Neural progenitor cell (in vitro differentiated cells): ENCODE data around the gene ARHGAP33. TPM values are rescaled to one million over a fixed set of nuclear protein-coding genes. Genes with fewer than 3 reads are reported as not detected.

Experiments used
- DNase-seq: peaks from one replicate; pipeline ENCODE4 v3.0.0-alpha.2; 2016; ENCODE audit warnings: low spot score
- H2AFZ ChIP-seq: fragments of 200-600 bp; sonication (generic); replicated peaks from 2 replicates; pipeline ENCODE4 v1.6.1; 2016; ENCODE audit warnings: antibody characterized with exemption
- H3F3A ChIP-seq: fragments of 200-600 bp; sonication (generic); 2 replicates; pipeline ENCODE4 v1.6.1; 2016; ENCODE audit warnings: antibody characterized with exemption, low read depth
- H3K27ac ChIP-seq: fragments of 200-600 bp; sonication (generic); 2 replicates; pipeline ENCODE4 v1.5.1; 2016; ENCODE audit warnings: mild to moderate bottlenecking
- H3K27me3 ChIP-seq: fragments of 200-600 bp; sonication (generic); 2 replicates; pipeline ENCODE4 v1.6.1; 2016; ENCODE audit warnings: mild to moderate bottlenecking, moderate library complexity
- H3K36me3 ChIP-seq: fragments of 200-600 bp; sonication (generic); 2 replicates; pipeline ENCODE4 v1.5.1; 2016
- H3K4me1 ChIP-seq: fragments of 200-600 bp; sonication (generic); 2 replicates; pipeline ENCODE4 v1.6.1; 2016; ENCODE audit warnings: mixed run types
- H3K4me2 ChIP-seq: fragments of 200-600 bp; sonication (generic); 2 replicates; pipeline ENCODE4 v1.6.1; 2016
- H3K4me3 ChIP-seq: fragments of 200-600 bp; sonication (generic); 2 replicates; pipeline ENCODE4 v1.5.1; 2016
- H3K79me2 ChIP-seq: fragments of 200-600 bp; sonication (generic); 2 replicates; pipeline ENCODE4 v1.6.1; 2016; ENCODE audit warnings: low read depth
- H3K9ac ChIP-seq: fragments of 200-600 bp; sonication (generic); 2 replicates; pipeline ENCODE4 v1.6.1; 2016
- H3K9me3 ChIP-seq: fragments of 200-600 bp; sonication (generic); 2 replicates; pipeline ENCODE4 v1.5.1; 2016; ENCODE audit warnings: low read depth
- H4K20me1 ChIP-seq: fragments of 200-600 bp; sonication (generic); 2 replicates; pipeline ENCODE4 v1.6.1; 2016; ENCODE audit warnings: low read depth
- H3K27ac Mint-ChIP-seq: 3 replicates; pipeline ENCODE4 v1.8.0; 2021; ENCODE audit warnings: mixed read lengths
- H3K27me3 Mint-ChIP-seq: 2 replicates; pipeline ENCODE4 v1.8.0; 2022; ENCODE audit warnings: low read depth, mild to moderate bottlenecking, inconsistent platforms, moderate library complexity, mixed read lengths; ENCODE audit not compliant: insufficient read depth
- H3K36me3 Mint-ChIP-seq: 3 replicates; pipeline ENCODE4 v1.8.0; 2021; ENCODE audit warnings: mixed read lengths
- H3K4me1 Mint-ChIP-seq: 3 replicates; pipeline ENCODE4 v1.8.0; 2021; ENCODE audit warnings: mixed read lengths
- H3K4me3 Mint-ChIP-seq: 3 replicates; pipeline ENCODE4 v1.8.0; 2021; ENCODE audit warnings: mild to moderate bottlenecking, moderate library complexity, mixed read lengths
- H3K9me3 Mint-ChIP-seq: 3 replicates; pipeline ENCODE4 v1.8.0; 2020; ENCODE audit warnings: mixed read lengths
- CTCF ChIP-seq: fragments of 200-600 bp; sonication (generic); IDR thresholded peaks from 2 replicates; pipeline ENCODE4 v1.5.1; 2017; ENCODE audit warnings: antibody characterized with exemption, mild to moderate bottlenecking
- EZH2 ChIP-seq: fragments of 200-600 bp; sonication (generic); IDR thresholded peaks from 2 replicates; pipeline ENCODE4 v1.6.1; 2017; ENCODE audit warnings: antibody characterized with exemption, mild to moderate bottlenecking, moderate library complexity
- EZH2phosphoT487 ChIP-seq: fragments of 200-600 bp; sonication (generic); IDR thresholded peaks from 2 replicates; pipeline ENCODE4 v1.6.1; 2017; ENCODE audit warnings: antibody characterized with exemption
- total RNA-seq: library from RNA; depleted of rRNA; stranded (reverse); fragments of >200 nt; gene quantifications from 2 replicates; pipeline ENCODE4 v1.2.3, GENCODE V29; 2015; ENCODE audit warnings: low replicate concordance

Gene ARHGAP33
- total RNA-seq, 1 donor from 2014 or later: 6.5 TPM

GRCh38 chr19:35774274-35775045 lies 904 bp upstream of the ARHGAP33 start:
- peak; percentile 61 for DNase-seq
- Histone ChIP-seq H3K9me3 (no peaks in the 10 kb centered on the region), H3K27me3 (peaks cover 22% of the 10 kb centered on the region), H3K27ac (no peak overlapping the region), H3K9ac (no peak overlapping the region), H3F3A (peaks cover 21% of the 10 kb centered on the region), H2AFZ (no peak overlapping the region), H3K36me3 (no peaks in the 10 kb centered on the region), H3K4me1 (peaks cover 23% of the 10 kb centered on the region), H3K4me2 (peak overlapping the region; percentile 65), H4K20me1 (peaks cover 28% of the 10 kb centered on the region), H3K4me3 (peak overlapping the region; percentile 69), H3K79me2 (no peaks in the 10 kb centered on the region)
- Mint-ChIP-seq H3K27ac (no peak overlapping the region), H3K27me3 (peaks cover 7% of the 10 kb centered on the region), H3K9me3 (no peaks in the 10 kb centered on the region), H3K4me3 (peak overlapping the region; percentile 89), H3K36me3 (peaks cover 5% of the 10 kb centered on the region), H3K4me1 (peaks cover 24% of the 10 kb centered on the region)
- TF ChIP-seq CTCF (no peak), EZH2 (no peak), EZH2phosphoT487 (no peak)

DNA sequence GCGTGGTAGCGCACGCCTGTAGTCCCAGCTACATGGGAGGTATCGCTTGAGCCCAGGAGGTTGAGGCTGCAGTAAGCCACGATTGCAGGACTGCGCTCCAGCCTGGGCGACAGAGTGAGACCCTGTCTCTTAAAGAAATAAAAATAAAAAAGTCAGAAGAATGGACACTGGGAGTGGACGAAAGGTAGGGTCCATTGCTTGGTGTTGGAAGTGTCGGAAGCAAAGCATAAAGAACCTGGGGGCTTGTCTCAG lies 392 bp upstream of the ARHGAP33 start:
- Histone ChIP-seq H3K27me3 (peaks cover 22% of the 10 kb centered on the region), H3K9ac (no peak overlapping the region), H3K4me3 (peak overlapping the region; percentile 69), H3K9me3 (no peaks in the 10 kb centered on the region), H4K20me1 (peaks cover 28% of the 10 kb centered on the region), H2AFZ (no peak overlapping the region), H3K27ac (no peak overlapping the region), H3F3A (peaks cover 21% of the 10 kb centered on the region), H3K79me2 (no peaks in the 10 kb centered on the region), H3K4me1 (peaks cover 23% of the 10 kb centered on the region), H3K4me2 (peak overlapping the region; percentile 65), H3K36me3 (no peaks in the 10 kb centered on the region)
- peaks cover 7% of the 10 kb centered on the region for H3K27me3 Mint-ChIP-seq
- H3K36me3 Mint-ChIP-seq: peaks cover 5% of the 10 kb centered on the region
- H3K4me1 Mint-ChIP-seq: peaks cover 24% of the 10 kb centered on the region
- no peak for DNase-seq
- H3K27ac Mint-ChIP-seq: no peak overlapping the region
- TF ChIP-seq CTCF (no peak), EZH2phosphoT487 (no peak), EZH2 (no peak)
- H3K9me3 Mint-ChIP-seq: no peaks in the 10 kb centered on the region
- peak overlapping the region; percentile 89 for H3K4me3 Mint-ChIP-seq

- Histone ChIP-seq H3K4me1 (peaks cover 23% of the 10 kb centered on the region), H3F3A (peaks cover 21% of the 10 kb centered on the region), H3K27me3 (peaks cover 22% of the 10 kb centered on the region), H4K20me1 (peaks cover 28% of the 10 kb centered on the region), H3K79me2 (no peaks in the 10 kb centered on the region), H3K4me3 (peak overlapping the region; percentile 69), H3K27ac (no peak overlapping the region), H2AFZ (no peak overlapping the region), H3K9ac (no peak overlapping the region), H3K9me3 (no peaks in the 10 kb centered on the region), H3K4me2 (peak overlapping the region; percentile 84), H3K36me3 (no peaks in the 10 kb centered on the region)
- peaks cover 7% of the 10 kb centered on the region for H3K27me3 Mint-ChIP-seq
- H3K9me3 Mint-ChIP-seq: no peaks in the 10 kb centered on the region
- TF ChIP-seq CTCF: no peak
- H3K27ac Mint-ChIP-seq: no peak overlapping the region
- peaks cover 5% of the 10 kb centered on the region for H3K36me3 Mint-ChIP-seq
- H3K4me3 Mint-ChIP-seq: peak overlapping the region; percentile 91
- H3K4me1 Mint-ChIP-seq: peaks cover 24% of the 10 kb centered on the region
- peak; percentile 59 for DNase-seq
These were observed 881 bp downstream of the ARHGAP33 start for GRCh38 chr19:35776102-35776788.
